GM18861 (cell line): ENCODE data around the gene PRLH.

Experiments
- ATAC-seq: cut with Tn5 transposase; IDR thresholded peaks from one replicate; pipeline ENCODE4 v1.9.1; 2021; ENCODE audit not compliant: unreplicated experiment

Gene PRLH

GRCh38 chr2:237563816-237564215 is 2.6 kb upstream of the PRLH start:
- ATAC-seq, result no peak

DNA sequence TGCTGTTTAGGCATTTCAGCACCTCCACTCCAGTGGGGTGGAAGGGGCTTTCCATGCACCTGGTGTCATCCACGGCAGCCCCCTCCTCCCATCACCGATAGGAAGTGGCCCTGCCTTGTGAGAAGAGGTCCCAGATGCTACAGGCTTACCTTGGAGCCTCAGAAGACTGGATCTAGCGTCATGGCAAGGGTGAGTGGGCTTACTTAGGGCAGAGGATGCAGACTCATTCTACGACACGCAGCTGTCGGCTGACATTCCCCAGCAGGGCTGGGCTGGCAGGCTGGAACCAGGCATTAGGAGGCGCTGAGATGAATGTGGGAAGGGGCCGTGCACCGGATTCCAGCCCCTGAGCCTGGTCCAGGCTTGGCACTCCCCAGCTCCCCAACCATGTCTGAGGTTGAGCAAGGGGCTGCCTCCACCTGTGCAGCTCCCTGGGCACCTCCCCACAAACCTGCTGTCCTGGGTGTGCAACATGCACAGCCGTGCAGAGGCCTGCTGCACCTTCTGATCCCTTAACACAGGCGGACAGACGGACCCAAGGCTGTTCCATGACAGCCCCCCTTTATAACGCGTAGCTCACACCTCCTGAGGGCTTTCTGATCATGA is 1.7 kb upstream of the PRLH start:
- ATAC-seq, result no peak

DNA sequence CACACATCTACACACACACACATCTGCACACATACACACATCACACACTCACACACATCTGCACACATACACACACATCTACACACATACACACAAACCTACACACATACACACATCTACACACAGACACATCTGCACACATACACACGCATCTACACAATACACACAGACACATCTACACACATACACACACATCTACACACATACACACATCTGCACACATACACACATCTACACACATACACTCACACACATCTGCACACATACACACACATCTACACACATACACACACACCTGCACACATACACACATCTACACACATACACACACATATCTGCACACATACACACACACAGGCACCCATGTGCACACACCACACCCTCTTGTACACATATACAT is 400 bp upstream of the PRLH start:
- ATAC-seq, result no peak

GRCh38 chr2:237567276-237568029 is 1.1 kb downstream of the PRLH start:
- no peak for ATAC-seq

DNA sequence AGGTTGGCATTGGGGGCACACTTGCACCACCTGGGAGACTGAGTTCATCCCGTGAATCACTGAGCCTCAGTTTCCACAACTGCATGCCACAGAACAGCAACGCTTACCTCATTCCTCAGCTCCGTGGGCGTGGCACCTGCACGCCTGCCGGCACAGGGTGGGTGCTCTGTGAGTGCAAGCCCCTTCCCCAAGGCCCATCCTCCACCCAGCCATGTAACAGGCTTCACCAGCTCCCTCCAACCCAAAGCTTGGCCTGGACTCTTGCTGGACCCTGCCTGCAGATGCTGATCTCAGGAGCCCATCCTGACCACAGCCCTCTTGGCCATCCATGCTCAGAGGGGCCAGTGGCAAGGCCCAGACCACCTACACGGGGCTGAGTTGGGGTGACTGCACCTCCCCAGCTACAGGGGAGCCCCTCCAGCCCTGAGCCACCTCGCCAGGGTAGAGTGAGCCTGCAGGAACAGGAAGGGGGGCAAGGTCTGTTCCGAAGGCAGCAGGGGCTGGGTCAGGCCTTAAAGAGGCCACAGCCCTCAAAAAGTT is 1.8 kb downstream of the PRLH start:
- ATAC-seq, result no peak

- ATAC-seq, result no peak
These were observed 2.7 kb downstream of the PRLH start for GRCh38 chr2:237569041-237569440.

GRCh38 chr2:237569896-237570295 is 3.5 kb downstream of the PRLH start:
- ATAC-seq, result no peak

DNA sequence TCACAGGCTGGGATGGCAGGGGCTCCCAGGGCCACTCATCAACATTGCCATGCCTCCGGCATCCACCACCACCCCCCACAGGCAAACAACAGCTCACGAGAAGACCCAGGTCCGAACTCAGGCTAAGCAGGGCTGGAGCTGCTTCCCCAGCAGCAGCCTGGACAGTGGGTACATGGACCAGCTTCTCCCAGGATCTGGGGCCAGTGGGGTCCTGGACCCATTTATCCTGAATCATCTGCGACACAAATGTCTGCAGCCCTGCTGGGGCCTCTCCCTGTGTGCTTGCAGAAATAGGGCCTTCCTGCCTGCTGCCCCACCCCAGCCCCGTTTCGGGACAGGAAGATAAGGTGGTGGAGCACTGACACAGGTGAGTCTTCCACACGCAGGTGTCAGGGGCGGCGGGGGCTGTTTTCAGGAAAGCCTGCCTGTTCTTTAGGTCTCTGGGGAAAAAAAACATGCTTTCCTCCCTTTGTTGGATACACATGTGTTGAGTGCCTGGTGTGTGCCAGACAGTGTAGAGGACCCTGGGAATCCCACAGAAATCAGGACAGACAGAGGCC is 4.5 kb downstream of the PRLH start:
- ATAC-seq, result no peak

GRCh38 chr2:237571551-237571950 is 5.2 kb downstream of the PRLH start:
- ATAC-seq, result no peak

GRCh38 chr2:237572021-237572741 is 5.8 kb downstream of the PRLH start:
- peak; percentile 81 for ATAC-seq

GRCh38 chr2:237572742-237573101 is 6.3 kb downstream of the PRLH start:
- ATAC-seq, result no peak

- ATAC-seq, result no peak
These were observed 7.5 kb downstream of the PRLH start for GRCh38 chr2:237573721-237574415.

GRCh38 chr2:237574467-237574866 is 8.1 kb downstream of the PRLH start:
- ATAC-seq, result no peak

GRCh38 chr2:237574894-237575868 is 8.8 kb downstream of the PRLH start:
- no peak for ATAC-seq

- ATAC-seq, result no peak
These were observed 9.8 kb downstream of the PRLH start for GRCh38 chr2:237575869-237576862.

DNA sequence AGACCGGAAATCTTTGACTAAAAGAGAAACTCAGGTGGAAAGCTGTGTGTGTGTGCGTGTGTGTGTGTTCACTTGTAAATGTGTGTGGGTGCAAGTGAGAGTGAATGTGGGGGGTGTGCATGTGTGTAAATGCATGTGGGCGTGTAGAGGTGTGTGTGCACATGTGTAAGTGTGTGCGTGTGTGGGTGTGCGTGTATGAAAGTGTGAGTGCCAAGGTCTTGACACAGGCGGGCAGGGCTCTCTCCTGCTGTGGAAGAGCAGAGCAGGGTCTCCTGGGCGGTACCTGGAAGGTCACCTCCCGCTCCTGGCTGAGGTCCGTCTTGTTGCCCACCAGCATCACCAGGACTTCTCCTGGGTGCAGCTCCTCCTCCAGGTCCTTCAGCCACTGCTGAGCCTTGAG is 10.6 kb downstream of the PRLH start:
- ATAC-seq, result no peak

- ATAC-seq, result no peak
These were observed 11.1 kb downstream of the PRLH start for GRCh38 chr2:237577458-237577857.

GRCh38 chr2:237577956-237578870 is 11.8 kb downstream of the PRLH start:
- no peak for ATAC-seq
